Liver (tissue), 9 donors: Measurements from ENCODE around the gene HSPA2. TPM values are rescaled to one million over a fixed set of nuclear protein-coding genes. Genes with fewer than 3 reads are reported as not detected.

ENCODE experiments used
- DNase-seq: peaks from one replicate; pipeline ENCODE4 v3.0.0-alpha.2; 2017; ENCODE audit warnings: low spot score
- H3K27ac ChIP-seq, 2 donors: one replicate each; pipeline ENCODE4 v1.7.0; 2013; ENCODE audit warnings: inconsistent platforms in 2 of 2, low read length in 2 of 2, control low read depth in 1 of 2, low read depth in 1 of 2, mild to moderate bottlenecking in 1 of 2
- H3K27me3 ChIP-seq, 4 donors: one replicate each; pipeline versions ENCODE4 v1.6.1 to v1.7.0; 2013; ENCODE audit warnings: low read length in 3 of 4, inconsistent platforms in 1 of 4, mild to moderate bottlenecking in 1 of 4, moderate library complexity in 1 of 4; ENCODE audit not compliant: control insufficient read depth in 4 of 4, insufficient read depth in 4 of 4
- H3K36me3 ChIP-seq, 4 donors: one replicate each; pipeline versions ENCODE4 v1.6.1 to v1.7.0; 2013; ENCODE audit warnings: low read length in 3 of 4, mild to moderate bottlenecking in 3 of 4, low read depth in 1 of 4, moderate library complexity in 1 of 4; ENCODE audit not compliant: control insufficient read depth in 4 of 4, insufficient read depth in 3 of 4
- H3K4me1 ChIP-seq, 4 donors: one replicate each; pipeline versions ENCODE4 v1.6.1 to v1.7.0; 2013; ENCODE audit warnings: low read length in 3 of 4, mild to moderate bottlenecking in 3 of 4, moderate library complexity in 1 of 4; ENCODE audit not compliant: control insufficient read depth in 4 of 4, insufficient read depth in 4 of 4
- H3K4me3 ChIP-seq, 3 donors: one replicate each; pipeline versions ENCODE4 v1.6.1 to v1.7.0; 2013; ENCODE audit warnings: low read length in 3 of 3, control low read depth in 1 of 3, low read depth in 1 of 3, mild to moderate bottlenecking in 1 of 3
- H3K9ac ChIP-seq, 2 donors: one replicate each; pipeline ENCODE4 v1.7.0; 2013; ENCODE audit warnings: low read length in 2 of 2, mild to moderate bottlenecking in 2 of 2, moderate library complexity in 2 of 2, control low read depth in 1 of 2, low read depth in 1 of 2
- H3K9me3 ChIP-seq, 4 donors: one replicate each; pipeline versions ENCODE4 v1.6.1 to v1.7.0; 2013; ENCODE audit warnings: low read length in 3 of 4; ENCODE audit not compliant: control insufficient read depth in 4 of 4
- EGR1 ChIP-seq, 2 donors: IDR thresholded peaks; 2 replicates each; pipeline ENCODE4 v1.6.1; 2016 to 2018; ENCODE audit warnings: antibody characterized with exemption in 2 of 2, low read depth in 2 of 2
- FOXA1 ChIP-seq: IDR thresholded peaks from 2 replicates; pipeline ENCODE4 v1.6.1; 2016; ENCODE audit warnings: antibody characterized with exemption
- FOXA2 ChIP-seq: IDR thresholded peaks from 2 replicates; pipeline ENCODE4 v1.6.1; 2016; ENCODE audit warnings: antibody characterized with exemption
- GABPA ChIP-seq, 2 donors: IDR thresholded peaks in 1 of 2; conservative IDR thresholded peaks in 1 of 2; 2 replicates each; pipeline ENCODE4 v1.6.1; 2016; ENCODE audit warnings: antibody characterized with exemption in 2 of 2, mild to moderate bottlenecking in 1 of 2, moderate library complexity in 1 of 2
- HNF4A ChIP-seq, 2 donors: conservative IDR thresholded peaks; 2 replicates each; pipeline ENCODE4 v1.6.1; 2016; ENCODE audit warnings: antibody characterized with exemption in 2 of 2, mild to moderate bottlenecking in 2 of 2
- HNF4G ChIP-seq: IDR thresholded peaks from 2 replicates; pipeline ENCODE4 v1.6.1; 2016; ENCODE audit warnings: antibody characterized with exemption
- JUND ChIP-seq, 2 donors: IDR thresholded peaks; 2 replicates each; pipeline ENCODE4 v1.6.1; 2016; ENCODE audit warnings: antibody characterized with exemption in 2 of 2
- NR2F2 ChIP-seq: IDR thresholded peaks from 2 replicates; pipeline ENCODE4 v1.6.1; 2016; ENCODE audit warnings: antibody characterized with exemption
- RAD21 ChIP-seq, 2 donors: IDR thresholded peaks; 2 replicates each; pipeline ENCODE4 v1.6.1; 2016; ENCODE audit warnings: antibody characterized with exemption in 2 of 2, mild to moderate bottlenecking in 2 of 2
- RXRA ChIP-seq, 2 donors: IDR thresholded peaks; 2 replicates each; pipeline ENCODE4 v1.6.1; 2017 to 2018; ENCODE audit warnings: antibody characterized with exemption in 2 of 2, mild to moderate bottlenecking in 1 of 2
- SP1 ChIP-seq: IDR thresholded peaks from 2 replicates; pipeline ENCODE4 v1.6.1; 2018; ENCODE audit warnings: antibody characterized with exemption, mild to moderate bottlenecking
- TAF1 ChIP-seq: conservative IDR thresholded peaks from 2 replicates; pipeline ENCODE4 v1.6.1; 2016; ENCODE audit warnings: antibody characterized with exemption, mild to moderate bottlenecking
- WGBS: extraction: QIAGEN DNeasy Blood & Tissue Kit; methylation state at CpG from one replicate; pipeline ENCODE4 v1.1.7; 2013; 5-methylcytosine and 5-hydroxymethylcytosine counted together
- polyA plus RNA-seq, 2 donors: library from polyadenylated mRNA; stranded (reverse) in 1 of 2; unstranded in 1 of 2; fragments of 200-250 nt in 1 of 2; fragments of >200 nt in 1 of 2; fragmentation: Nextera tagmentation in 1 of 2; extraction: Ambion mirVana in 1 of 2; gene quantifications; one replicate each; pipeline versions ENCODE4 v1.2.1 to v1.2.3, GENCODE V29; 2013 to 2015
- total RNA-seq, 2 donors: library from RNA; depleted of rRNA; stranded (reverse); fragments of >200 nt; gene quantifications; one replicate each; pipeline ENCODE4 v1.2.3, GENCODE V29; 2014
- TF ChIP-seq, protein P1 (sequence below): fragments of 150-350 bp; IDR thresholded peaks from 2 replicates; pipeline ENCODE4 v1.5.1; 2017; ENCODE audit warnings: improper control_type of control experiment, low read depth, low read length; ENCODE audit not compliant: missing input control
- TF ChIP-seq, protein P2 (sequence below): IDR thresholded peaks from 2 replicates; pipeline ENCODE4 v1.6.1; 2016; ENCODE audit warnings: antibody characterized with exemption
- TF ChIP-seq, protein P3 (sequence below): IDR thresholded peaks from 2 replicates; pipeline ENCODE4 v1.6.1; 2016; ENCODE audit warnings: antibody characterized with exemption, mild to moderate bottlenecking
- TF ChIP-seq, protein P4 (sequence below): IDR thresholded peaks from 2 replicates; pipeline ENCODE4 v1.6.1; 2016; ENCODE audit warnings: antibody characterized with exemption
- TF ChIP-seq, protein P5 (sequence below): IDR thresholded peaks from 2 replicates; pipeline ENCODE4 v1.6.1; 2016; ENCODE audit warnings: antibody characterized with exemption
- donor health status: healthy.
- donor health status: healthy.
- donor health status: healthy.
- donor health status: healthy.
- donor health status: healthy.

HSPA2 gene
- total and polyA plus RNA-seq, 4 donors: 1.2 to 5.6 (median 4.1) TPM

DNA sequence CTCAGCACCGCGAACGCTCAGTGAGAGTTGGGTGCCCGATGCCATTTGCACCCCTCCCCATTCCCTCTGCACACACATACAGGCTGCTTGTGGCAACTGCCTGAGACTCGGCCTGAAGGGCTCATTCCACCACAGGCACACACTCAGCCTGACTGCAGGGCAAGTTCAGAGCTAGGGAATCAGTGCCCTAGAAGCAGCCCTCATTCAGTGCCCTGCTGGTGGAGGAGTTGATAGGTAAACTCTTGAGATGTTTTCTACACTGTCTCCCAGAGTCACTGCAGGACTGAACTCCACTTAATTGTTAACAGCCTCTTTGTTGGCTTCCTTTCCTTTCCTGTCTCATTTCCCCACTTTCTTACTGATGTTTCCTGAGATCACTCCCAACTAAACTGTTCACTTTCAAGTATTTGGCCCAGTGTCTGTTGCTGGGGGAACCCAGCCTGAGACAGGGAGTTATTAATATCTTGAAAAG lies 26.1 kb downstream of the HSPA2 start:
- H3K27me3 ChIP-seq: no peaks in the 10 kb centered on the region
- no peaks in the 10 kb centered on the region for H3K4me1 ChIP-seq
- no peaks in the 10 kb centered on the region for H3K9me3 ChIP-seq
- DNase-seq: no peak
- no peak overlapping the region for H3K4me3 ChIP-seq
- no peaks in the 10 kb centered on the region for H3K36me3 ChIP-seq
- no peak overlapping the region for H3K27ac ChIP-seq
- TF ChIP-seq RAD21 (IDR thresholded peaks at IDR 0.05) (no peak), SP1 (no peak), FOXA1 (no peak), RXRA (IDR thresholded peaks at IDR 0.05) (no peak), HNF4A (conservative IDR thresholded peaks at IDR 0.05) (no peak), EGR1 (IDR thresholded peaks at IDR 0.05; ENCODE audit: low read depth in 2 of 2) (no peak), JUND (IDR thresholded peaks at IDR 0.05) (no peak), HNF4G (no peak), TAF1 (no peak), GABPA (IDR thresholded peaks at IDR 0.05 in 1 of 2, conservative IDR thresholded peaks at IDR 0.05 in 1 of 2) (no peak), FOXA2 (no peak), NR2F2 (no peak)
- TF ChIP-seq, protein P1, sequence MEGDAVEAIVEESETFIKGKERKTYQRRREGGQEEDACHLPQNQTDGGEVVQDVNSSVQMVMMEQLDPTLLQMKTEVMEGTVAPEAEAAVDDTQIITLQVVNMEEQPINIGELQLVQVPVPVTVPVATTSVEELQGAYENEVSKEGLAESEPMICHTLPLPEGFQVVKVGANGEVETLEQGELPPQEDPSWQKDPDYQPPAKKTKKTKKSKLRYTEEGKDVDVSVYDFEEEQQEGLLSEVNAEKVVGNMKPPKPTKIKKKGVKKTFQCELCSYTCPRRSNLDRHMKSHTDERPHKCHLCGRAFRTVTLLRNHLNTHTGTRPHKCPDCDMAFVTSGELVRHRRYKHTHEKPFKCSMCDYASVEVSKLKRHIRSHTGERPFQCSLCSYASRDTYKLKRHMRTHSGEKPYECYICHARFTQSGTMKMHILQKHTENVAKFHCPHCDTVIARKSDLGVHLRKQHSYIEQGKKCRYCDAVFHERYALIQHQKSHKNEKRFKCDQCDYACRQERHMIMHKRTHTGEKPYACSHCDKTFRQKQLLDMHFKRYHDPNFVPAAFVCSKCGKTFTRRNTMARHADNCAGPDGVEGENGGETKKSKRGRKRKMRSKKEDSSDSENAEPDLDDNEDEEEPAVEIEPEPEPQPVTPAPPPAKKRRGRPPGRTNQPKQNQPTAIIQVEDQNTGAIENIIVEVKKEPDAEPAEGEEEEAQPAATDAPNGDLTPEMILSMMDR: no peak
- TF ChIP-seq, protein P2, sequence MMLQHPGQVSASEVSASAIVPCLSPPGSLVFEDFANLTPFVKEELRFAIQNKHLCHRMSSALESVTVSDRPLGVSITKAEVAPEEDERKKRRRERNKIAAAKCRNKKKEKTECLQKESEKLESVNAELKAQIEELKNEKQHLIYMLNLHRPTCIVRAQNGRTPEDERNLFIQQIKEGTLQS: no peak
- TF ChIP-seq, protein P3, sequence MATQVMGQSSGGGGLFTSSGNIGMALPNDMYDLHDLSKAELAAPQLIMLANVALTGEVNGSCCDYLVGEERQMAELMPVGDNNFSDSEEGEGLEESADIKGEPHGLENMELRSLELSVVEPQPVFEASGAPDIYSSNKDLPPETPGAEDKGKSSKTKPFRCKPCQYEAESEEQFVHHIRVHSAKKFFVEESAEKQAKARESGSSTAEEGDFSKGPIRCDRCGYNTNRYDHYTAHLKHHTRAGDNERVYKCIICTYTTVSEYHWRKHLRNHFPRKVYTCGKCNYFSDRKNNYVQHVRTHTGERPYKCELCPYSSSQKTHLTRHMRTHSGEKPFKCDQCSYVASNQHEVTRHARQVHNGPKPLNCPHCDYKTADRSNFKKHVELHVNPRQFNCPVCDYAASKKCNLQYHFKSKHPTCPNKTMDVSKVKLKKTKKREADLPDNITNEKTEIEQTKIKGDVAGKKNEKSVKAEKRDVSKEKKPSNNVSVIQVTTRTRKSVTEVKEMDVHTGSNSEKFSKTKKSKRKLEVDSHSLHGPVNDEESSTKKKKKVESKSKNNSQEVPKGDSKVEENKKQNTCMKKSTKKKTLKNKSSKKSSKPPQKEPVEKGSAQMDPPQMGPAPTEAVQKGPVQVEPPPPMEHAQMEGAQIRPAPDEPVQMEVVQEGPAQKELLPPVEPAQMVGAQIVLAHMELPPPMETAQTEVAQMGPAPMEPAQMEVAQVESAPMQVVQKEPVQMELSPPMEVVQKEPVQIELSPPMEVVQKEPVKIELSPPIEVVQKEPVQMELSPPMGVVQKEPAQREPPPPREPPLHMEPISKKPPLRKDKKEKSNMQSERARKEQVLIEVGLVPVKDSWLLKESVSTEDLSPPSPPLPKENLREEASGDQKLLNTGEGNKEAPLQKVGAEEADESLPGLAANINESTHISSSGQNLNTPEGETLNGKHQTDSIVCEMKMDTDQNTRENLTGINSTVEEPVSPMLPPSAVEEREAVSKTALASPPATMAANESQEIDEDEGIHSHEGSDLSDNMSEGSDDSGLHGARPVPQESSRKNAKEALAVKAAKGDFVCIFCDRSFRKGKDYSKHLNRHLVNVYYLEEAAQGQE: no peak
- TF ChIP-seq, protein P4, sequence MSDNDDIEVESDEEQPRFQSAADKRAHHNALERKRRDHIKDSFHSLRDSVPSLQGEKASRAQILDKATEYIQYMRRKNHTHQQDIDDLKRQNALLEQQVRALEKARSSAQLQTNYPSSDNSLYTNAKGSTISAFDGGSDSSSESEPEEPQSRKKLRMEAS: no peak
- TF ChIP-seq, protein P5, sequence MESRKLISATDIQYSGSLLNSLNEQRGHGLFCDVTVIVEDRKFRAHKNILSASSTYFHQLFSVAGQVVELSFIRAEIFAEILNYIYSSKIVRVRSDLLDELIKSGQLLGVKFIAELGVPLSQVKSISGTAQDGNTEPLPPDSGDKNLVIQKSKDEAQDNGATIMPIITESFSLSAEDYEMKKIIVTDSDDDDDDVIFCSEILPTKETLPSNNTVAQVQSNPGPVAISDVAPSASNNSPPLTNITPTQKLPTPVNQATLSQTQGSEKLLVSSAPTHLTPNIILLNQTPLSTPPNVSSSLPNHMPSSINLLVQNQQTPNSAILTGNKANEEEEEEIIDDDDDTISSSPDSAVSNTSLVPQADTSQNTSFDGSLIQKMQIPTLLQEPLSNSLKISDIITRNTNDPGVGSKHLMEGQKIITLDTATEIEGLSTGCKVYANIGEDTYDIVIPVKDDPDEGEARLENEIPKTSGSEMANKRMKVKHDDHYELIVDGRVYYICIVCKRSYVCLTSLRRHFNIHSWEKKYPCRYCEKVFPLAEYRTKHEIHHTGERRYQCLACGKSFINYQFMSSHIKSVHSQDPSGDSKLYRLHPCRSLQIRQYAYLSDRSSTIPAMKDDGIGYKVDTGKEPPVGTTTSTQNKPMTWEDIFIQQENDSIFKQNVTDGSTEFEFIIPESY: no peak
- WGBS: 89% methylated on average over 5 of the region's 5 CpGs
- H3K9ac ChIP-seq: no peak overlapping the region
